HG02642 (cell line): ENCODE results near the gene RASGRF1.
"Not testable (repeated sequence)": the region's sequence is repeated elsewhere in the genome, so short reads cannot be mapped to it uniquely, and the experiment has no call there.

Source experiments
- ATAC-seq: cut with Tn5 transposase; IDR thresholded peaks from one replicate; pipeline ENCODE4 v1.9.1; 2021; ENCODE audit warnings: mild to moderate bottlenecking; ENCODE audit not compliant: unreplicated experiment, poor library complexity

RASGRF1 gene

GRCh38 chr15:79090487-79091203 is at the start of gene RASGRF1:
Gene RASGRF1, minus strand, starts transcription at chr15:79090780. Its CDS starts 282 bp downstream, at chr15:79090498.
- no peak for ATAC-seq

DNA sequence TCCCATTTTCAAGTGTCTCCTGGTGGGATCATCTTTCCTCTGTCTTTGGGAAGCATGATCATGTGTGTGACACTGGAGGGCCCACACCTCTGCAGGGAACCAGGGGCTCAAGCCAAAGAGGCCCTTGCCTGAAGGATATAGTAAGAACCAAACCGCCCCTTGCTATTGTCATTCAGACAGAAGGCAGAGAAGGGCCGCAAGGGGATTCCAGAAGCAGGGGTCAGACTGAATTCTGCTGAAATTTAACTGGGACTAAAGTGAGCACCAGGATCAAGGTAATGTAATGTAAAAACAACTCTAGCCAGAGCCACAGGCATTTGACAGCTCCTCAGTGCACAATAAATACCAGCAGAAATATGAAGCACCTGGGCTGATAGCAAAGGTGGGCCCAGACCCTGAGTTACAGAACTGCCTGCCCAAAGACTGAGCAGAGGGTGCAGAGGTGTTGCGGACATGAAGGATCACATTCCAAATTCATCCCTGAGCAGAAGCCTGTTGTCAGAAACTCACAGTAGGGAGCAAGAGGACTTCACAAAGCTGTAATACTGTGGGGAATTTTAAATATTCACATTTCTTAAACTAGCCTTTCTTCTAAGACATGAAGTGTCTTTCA is 46.0 kb upstream of the RASGRF1 start:
- ATAC-seq = no peak

DNA sequence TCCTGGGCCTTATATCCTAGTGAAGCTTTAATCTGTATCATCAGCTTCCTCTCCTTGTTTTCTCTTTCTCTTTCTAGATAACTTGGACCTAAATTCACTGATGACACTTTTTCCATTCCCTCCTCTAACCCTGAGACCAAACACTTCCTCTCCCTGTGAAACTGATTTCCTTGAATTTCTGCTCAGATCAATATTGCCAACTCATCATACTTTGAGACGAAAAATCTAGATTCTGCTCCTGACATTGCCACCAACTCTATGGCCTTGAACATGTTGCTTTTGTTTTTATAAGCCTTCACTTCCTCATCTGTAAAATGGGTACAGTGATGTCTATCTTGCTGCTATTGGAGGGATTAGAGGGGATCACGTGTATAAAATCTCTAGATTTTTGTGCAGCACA is 42.7 kb upstream of the RASGRF1 start:
- ATAC-seq = no peak

- no peak for ATAC-seq
Measured at GRCh38 chr15:79132770-79133169, 42.2 kb upstream of the RASGRF1 start.

DNA sequence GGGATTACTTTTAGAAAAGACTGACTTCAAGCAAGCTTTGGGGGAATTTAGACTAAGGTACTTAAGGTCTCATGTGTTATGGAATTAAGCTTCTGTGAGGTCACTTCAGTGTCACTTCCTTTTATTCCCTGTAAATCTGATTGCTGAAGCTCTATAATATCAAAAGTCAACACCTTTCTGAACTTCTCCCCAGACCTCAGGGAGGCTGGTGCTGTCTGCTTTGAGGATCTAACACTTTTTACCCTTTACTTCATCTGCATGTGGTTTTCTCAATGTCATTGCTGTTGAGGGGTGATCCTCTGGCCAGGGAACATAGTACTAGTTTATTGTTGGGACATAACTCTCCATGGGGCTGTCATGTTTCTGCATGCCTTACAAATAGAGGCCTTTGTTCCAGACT is 41.8 kb upstream of the RASGRF1 start:
- no peak for ATAC-seq

DNA sequence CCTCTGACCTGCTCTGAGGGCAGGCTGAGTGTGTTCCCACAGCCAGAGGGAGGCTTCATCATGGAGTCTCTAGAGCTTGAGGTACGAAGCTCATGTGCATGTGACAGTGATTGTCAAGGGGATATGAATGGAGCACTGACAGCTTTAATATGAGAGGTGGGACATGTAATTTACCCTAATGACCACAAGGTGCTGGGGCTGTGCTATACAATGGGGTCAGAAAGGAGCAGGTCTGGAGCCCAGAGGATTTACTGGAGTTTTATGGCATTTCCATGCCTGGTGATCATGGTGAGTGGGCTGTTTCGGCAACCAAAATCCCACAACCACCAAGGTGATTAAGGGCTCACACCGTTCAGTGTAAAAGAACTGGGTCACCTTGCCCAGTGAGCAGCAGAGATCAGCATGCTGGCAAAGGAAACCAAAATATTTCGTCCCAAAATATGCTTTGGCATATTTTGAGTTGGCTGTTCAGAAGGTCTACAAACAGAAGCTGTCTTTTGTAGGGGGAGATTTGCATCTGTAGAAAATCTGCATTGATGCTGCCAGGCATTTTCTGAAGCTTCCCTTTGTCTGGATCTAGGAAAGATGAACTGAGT is 40.1 kb upstream of the RASGRF1 start:
- ATAC-seq = no peak

DNA sequence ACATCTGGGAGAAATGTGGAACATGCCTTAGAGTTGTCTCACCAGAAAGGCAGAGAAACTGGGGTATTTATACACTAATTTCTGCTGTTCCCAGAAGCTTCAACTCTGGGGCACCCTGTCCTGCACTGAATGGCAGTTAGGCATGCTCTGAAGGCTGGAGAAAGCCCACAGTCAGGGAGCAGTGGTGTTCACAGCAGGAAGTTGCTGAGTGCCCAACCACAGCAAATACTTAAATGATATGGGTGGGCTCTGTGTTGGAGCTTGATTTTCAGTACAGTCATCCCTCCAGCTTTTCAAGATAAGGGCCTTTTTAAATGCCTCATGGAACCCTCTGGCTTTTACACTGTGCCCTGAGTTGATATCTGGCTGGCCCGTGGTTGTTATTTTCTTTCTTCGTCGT is 38.7 kb upstream of the RASGRF1 start:
- ATAC-seq = no peak

DNA sequence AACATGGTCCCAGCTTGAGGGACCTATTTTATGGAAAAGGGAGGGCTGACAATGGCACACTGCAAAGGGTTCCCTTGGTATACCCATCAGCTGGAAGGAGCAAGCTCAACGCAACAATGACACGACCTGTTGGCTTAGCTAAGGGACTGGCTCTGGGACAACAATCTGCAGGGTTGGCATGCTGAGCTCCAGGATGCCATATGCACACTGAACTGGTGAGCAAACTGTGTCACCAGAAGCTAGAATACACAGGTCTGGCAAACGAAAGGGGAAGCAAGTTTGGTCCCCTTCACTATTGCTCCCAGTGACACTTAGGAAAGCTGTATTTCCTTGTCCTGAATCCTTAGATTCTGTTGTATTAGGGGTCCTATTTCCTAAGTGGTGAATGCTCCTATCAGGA is 38.0 kb upstream of the RASGRF1 start:
- ATAC-seq = no peak

DNA sequence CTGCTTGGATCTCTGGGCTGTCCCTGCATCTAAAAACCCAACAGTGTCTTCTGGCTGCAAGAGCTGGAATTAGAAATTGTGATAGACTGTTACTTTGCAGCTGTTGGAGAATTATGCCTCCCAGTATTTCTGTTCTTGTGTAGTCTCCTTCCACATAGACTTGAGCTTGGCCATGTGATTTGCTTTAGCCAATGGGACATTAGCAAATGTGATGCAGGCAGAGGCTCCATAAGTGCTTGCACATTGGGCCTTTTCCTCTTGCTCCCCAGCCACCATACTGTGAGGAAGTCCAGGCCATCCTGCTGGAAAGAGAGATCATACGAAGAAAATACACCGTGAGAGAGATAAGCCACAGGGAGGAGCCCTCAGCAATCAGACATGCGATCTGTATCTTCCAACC is 33.8 kb upstream of the RASGRF1 start:
- ATAC-seq = no peak

DNA sequence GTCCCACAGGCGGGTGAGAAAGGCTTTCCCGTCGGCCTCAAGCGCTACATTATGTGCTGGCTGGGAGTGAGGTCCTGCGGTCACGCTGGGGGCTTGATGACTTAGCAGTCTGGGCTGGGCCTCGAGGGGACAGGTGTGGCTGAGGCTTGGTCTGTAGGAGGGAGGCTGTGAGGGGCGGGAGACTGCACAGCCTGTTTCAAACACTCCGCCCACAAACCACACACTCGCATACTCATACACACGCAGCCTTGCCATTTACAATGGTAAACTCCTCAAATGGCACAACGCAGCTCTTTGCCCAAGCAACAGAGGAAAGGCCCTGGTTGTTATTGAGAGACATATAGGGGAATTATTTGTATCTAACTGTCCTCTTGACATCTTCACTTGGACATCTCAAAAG is 32.4 kb upstream of the RASGRF1 start:
- no peak for ATAC-seq

DNA sequence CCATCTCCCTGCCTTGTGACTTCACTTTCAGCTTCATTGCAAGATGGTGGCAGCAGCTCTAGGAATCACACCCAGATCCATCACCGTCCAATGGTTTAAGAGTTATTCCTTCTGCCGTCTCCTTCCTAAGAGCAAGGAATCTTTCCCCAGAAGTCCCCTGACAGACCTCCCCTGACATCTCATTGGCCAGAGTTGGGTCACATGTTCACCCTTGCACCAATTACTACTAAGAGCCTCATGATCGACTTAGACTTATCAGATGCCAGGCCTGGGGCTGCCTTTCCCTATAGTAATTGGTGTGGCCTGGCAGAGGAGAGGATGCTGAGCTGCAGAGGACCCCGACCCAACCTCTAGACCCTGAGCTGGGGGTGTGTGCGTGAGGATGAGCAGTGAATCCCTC is 31.8 kb upstream of the RASGRF1 start:
- no peak for ATAC-seq

GRCh38 chr15:79121571-79121970 is 31.0 kb upstream of the RASGRF1 start:
- ATAC-seq = no peak

GRCh38 chr15:79117442-79118204 is 27.0 kb upstream of the RASGRF1 start:
- ATAC-seq = no peak

GRCh38 chr15:79116771-79117170 is 26.2 kb upstream of the RASGRF1 start:
- no peak for ATAC-seq

- ATAC-seq = no peak
Measured at GRCh38 chr15:79115986-79116665, 25.5 kb upstream of the RASGRF1 start.

GRCh38 chr15:79113831-79114230 is 23.3 kb upstream of the RASGRF1 start:
- ATAC-seq = no peak

DNA sequence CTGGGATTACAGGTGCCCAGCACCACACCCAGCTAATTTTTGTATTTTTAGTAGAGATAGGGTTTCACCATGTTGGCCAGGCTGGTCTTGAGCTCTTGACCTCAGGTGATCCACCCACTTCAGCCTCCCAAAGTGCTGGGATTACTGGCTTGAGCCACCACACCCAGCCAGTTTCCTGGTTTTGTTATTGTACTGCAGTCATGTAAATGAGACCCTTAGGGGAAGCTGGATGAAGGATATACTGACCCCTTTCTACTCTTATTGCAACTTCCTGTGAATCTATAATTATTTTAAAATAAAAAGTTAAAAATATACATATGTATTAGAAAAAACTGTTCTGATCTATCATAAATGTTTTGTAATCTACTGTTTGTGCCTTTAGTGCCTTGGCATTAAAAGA is 20.8 kb upstream of the RASGRF1 start:
- ATAC-seq = not testable (repeated sequence)

- no peak for ATAC-seq
Measured at GRCh38 chr15:79105141-79105540, 14.6 kb upstream of the RASGRF1 start.

GRCh38 chr15:79102595-79102994 is 12.0 kb upstream of the RASGRF1 start:
- no peak for ATAC-seq

- ATAC-seq = no peak
Measured at GRCh38 chr15:79101866-79102581, 11.4 kb upstream of the RASGRF1 start.
